ENCODE results near the gene PTPRN2.
"Not testable (repeated sequence)": the region's sequence is repeated elsewhere in the genome, so short reads cannot be mapped to it uniquely, and the experiment has no call there.

PTPRN2 gene

GRCh38 chr7:157709531-157710251, 877.9 kb downstream of the PTPRN2 start:
- no peak for DNase-seq (ENCODE audit: low read depth)

DNA sequence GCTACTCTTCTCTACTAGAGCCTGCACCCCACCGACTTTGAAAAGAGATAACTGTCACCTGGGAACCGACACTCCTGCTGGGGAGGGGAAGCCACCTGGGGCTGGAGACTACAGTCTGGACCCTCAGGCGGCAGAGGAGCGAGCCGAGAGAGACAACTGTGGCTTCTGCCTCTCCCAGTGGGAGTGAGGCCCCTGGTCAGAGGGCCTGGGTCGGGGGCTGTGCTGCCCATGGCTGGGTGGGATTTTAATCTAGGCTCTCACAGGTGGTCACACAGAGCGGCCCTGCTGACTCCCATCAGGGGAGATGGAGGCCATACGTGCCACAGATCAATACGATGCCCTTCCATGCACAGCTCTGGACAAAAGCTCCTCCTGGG, 878.7 kb downstream of the PTPRN2 start:
- DNase-seq (ENCODE audit: low read depth): no peak

- DNase-seq (ENCODE audit: low read depth): no peak
Measured at GRCh38 chr7:157707983-157708918, 879.4 kb downstream of the PTPRN2 start.

- DNase-seq (ENCODE audit: low read depth): no peak
Measured at GRCh38 chr7:157704365-157704764, 883.3 kb downstream of the PTPRN2 start.

DNA sequence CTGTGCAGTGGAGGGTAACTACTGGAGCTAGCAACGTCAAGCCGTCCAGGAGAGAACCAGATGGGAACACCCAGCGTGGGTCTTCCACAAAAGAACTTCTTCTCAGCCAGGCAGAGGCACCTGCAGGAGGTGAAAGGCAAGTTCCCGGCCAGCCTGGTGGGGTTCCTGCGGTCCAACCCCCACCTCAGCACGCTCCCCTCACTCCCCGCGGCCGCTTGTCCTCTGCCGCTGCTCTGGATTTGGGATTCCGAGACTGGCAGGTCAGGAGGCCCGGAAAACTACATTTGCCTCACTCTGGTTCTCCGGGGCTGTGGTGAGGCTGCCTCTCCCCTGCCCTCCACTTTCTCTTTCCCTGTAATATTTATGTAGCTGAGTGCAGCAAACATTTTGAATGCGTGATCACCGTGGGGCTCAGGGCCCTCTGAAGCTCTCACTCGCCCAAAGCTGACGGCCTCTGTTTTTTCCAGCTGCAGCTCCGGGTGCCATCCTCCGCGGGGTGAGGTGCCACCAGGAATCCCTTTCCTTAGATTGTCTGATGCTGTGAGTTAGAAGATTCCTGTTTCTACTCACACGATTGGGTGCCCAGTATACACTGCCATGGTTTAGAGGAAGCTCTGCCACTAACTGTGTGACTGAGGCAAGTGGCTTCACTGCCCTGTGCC, 884.0 kb downstream of the PTPRN2 start:
- no peak for DNase-seq (ENCODE audit: low read depth)

DNA sequence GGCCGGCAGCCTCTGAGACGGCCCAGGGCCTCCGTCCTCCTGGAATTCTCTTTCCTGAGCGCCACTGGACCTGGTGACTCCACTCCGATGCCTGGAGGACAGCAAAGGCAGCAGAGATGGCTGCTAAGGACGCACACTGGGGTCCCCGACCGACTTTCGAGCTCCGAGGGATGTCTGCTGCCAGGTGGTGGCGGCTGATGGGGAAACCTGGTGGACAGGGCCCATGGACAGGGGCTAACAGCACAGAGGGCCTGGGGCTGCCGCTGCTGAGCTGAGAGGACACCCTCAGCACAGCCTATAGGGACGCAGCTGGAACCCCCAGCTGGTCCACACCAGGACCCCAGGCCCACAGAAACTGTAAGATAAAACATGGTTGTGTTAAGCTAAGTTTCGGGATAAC, 884.5 kb downstream of the PTPRN2 start:
- no peak for DNase-seq (ENCODE audit: low read depth)

DNA sequence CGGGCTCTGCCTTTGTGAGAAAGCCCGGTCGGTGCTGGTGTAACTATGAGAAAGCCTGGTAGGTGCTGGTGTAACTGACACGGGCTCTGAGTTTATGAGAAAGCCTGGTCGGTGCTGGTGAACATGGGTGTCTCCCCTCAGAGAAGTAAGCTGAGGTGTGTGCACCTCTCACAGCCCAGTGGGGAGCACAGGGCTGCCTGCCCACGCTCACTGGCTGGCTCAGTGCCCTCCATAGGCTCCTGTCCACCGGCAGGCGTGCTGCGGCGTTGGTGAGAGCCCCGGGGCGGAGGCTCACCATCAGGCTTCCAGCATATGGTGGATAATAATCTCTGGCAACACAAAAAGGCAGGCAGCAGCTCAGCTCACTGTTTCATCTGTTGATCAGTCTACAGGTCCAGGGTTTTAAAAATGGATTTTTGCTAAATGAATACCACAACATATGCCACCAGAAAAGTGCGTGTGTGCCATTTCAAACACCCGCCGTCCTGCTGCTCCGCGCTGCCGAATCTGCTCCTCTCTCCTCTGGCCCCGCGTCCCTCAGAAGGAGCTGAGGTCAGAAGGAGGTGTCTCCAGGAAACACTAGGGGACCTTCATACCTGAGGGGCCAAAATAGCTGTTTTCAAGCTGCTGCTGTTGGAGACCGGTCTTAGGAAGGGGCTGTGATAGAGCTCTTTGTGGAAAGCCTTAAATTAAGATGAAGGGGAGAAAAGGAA, 885.2 kb downstream of the PTPRN2 start:
- DNase-seq (ENCODE audit: low read depth): no peak

DNA sequence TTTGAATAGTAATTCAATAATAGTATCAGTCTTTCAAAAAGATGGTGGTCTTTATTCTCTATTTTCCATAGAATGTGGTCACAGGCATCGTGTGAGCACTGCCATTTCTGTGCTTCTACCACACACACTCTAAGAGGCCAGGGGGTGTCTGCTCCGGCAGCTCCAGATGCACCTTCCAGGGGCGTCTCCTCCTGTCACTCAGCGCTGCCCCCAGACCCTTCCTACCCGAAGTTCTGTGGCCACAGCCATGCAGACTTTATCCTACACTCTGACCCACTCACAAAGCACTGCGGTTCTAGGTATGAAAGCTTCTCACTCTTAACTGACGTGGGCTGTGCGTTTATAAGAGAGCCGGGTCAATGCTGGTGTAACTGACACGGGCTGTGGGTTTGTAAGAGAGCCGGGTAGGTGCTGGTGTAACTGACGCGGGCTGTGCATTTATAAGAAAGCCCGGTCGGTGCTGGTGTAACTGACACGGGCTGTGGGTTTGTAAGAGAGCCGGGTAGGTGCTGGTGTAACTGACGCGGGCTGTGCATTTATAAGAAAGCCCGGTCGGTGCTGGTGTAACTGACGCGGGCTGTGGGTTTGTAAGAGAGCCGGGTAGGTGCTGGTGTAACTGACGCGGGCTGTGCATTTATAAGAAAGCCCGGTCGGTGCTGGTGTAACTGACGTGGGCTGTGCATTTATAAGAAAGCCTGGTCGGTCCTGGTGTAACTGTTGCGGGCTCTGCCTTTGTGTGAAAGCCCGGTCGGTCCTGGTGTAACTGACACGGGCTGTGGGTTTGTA, 886.0 kb downstream of the PTPRN2 start:
- not testable (repeated sequence) for DNase-seq (ENCODE audit: low read depth)

DNA sequence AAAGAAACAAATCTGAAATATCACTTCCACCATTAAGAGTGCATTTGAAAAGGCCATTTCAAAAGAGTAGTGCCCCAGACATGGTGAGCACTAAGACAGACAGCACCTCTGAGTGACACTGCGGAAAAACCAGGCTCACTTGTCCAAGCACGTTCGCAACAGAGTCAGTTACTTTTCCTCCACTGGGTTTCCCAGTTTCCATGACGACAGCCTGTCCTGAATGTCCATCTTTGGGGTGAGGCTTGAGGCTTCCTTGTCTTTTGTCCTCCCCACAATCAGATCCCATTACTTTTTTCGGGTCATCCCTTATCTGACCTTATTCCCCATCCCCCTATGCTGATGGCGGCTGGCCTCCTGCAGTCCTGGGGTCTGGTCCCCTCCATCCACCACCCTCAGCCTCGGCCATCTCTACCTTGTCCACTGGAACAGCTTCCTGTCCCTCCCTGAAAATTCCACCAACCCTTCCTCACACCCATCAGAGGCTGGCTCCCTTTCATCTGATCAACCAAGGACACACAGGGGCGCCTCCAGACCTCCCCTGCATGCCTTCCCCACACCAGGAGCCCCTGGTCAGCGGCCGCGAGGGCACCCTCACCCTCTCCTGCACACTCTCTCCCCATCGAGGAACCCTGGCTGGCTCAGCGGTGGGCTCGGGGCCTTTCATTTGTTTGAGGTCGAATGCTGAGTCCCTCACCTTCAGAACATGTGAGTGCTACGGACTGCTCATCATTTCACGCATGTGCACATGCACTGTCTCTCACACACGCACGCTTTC, 887.2 kb downstream of the PTPRN2 start:
- DNase-seq (ENCODE audit: low read depth): no peak

GRCh38 chr7:157699357-157700013, 888.1 kb downstream of the PTPRN2 start:
- DNase-seq (ENCODE audit: low read depth): no peak

GRCh38 chr7:157697287-157697686, 890.3 kb downstream of the PTPRN2 start:
- DNase-seq (ENCODE audit: low read depth): not testable (repeated sequence)

GRCh38 chr7:157695609-157696008, 892.0 kb downstream of the PTPRN2 start:
- DNase-seq (ENCODE audit: low read depth): not testable (repeated sequence)

DNA sequence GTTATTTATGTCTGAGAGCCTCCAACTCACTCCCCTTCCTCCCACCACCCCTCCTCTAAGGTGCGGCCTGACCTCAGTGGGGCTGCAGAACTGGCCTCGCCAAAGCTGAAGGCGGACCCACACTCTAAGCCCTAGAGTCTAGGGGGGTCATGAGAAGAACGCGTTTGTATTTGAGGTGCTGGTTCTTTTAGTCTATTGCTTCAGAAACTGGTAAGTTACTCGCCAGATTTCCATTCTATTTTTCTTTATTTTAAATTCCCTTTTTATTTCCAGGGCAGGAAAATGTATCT, 893.3 kb downstream of the PTPRN2 start:
- no peak for DNase-seq (ENCODE audit: low read depth)

DNA sequence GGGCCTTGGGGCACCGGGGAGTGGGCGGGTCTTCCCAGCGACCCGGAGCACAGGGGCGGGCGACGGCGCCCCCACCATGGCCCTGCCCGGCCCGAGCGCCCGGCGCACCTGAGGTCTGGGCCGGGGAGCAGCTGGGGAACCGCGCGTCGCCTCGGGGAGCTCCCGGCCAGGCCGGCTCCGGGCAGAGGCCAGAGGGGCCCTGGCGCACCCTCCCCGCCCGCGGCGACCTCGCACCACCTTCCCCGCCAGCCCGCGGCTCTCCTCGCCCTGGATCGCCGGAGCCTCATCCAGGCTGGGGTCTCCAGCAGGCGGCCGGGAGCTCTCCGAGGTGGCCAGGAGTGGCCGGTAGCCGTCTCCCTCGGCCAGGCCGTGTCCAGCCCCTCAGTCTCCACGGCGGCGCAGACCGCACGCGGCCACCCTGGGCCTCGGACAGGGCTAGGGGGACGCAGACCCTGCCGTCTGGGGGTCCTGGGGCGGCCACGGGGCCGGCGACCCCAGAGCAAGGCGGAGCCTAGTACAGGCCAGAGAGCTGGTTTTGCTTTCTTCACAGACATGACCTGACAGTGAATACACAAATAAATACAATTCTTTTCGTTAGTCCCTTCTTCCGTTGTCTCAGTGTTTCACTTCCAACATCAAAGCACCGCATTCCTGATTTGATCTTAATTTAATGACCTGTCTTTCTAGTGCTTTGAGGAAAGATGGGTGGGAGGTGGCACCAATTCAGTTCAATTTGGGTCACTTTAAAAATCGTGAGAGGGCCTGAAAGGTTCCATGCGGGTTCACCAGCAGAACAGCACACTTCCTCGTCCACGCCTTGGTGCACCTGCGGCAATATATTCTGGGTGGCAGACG, 893.9 kb downstream of the PTPRN2 start:
- no peak for DNase-seq (ENCODE audit: low read depth)

DNA sequence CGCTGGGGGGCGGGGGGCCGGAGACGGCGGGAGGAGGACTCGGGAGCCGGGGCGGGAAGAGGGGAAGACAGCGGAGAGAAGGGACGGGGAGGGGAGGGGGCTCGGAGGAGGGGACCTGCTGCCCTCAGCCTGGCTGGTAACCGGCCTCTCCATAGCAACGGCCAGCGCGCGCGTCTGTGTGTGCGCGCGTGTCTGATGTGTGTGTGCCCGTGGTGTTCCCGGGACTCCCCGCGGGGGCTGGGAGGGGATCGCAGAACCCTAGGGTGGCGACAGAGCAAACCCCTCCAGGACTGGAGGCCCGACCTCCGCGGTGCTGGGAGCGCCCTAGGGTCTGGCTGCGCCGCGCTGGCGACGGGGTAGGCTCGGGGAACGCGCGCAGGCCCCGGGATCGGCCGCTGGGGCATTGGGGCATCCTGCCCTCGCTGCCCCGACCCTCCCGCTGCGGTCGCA, 894.5 kb downstream of the PTPRN2 start:
- DNase-seq (ENCODE audit: low read depth): no peak

- DNase-seq (ENCODE audit: low read depth): no peak
Measured at GRCh38 chr7:157692460-157693011, 895.1 kb downstream of the PTPRN2 start.

DNA sequence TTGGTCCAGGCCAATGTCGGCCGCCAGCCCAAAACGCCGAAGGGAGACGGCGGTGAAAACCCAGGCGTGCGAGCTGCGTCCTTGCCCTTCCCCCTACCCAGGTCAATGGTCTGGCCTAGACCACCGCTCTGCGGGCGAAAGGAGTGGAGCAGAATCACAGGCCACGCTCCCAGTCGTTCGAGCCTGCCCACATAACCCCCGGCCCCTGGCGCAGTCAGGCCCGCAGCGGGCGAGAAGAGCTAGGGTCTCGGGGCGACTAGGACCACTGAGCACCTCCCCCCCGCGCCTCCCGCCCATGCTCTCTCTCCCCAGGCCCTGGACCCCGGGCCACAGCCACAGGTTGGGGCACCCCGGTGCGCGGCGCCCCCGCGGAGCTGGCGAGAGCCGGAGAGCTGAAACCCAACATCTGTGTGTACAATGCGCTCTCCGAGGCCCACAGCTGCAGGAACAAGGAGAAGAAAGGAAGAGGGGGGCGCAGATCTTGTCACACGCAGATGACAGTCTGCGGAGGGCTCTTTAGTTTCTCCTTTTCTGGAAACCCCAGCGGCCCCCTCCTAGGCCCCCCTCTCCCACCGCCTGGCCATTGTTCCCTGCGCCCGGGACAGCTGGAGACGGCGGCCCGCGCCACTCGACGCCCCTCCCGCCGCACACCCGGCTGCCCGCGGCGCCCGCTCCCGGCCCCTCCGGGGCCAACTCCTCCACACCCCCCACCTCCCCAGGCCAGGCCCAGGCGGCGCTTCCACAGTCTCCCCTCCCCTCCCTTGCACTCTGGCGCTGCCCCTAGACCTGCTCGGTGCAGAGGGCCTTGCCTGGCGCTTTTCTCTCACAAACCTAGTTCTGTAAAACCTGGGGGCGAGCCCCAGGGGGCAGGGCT, 895.8 kb downstream of the PTPRN2 start:
- DNase-seq (ENCODE audit: low read depth): no peak
